ENCODE measurements around the gene PSD4. TPM values are rescaled to one million over a fixed set of nuclear protein-coding genes. Genes with fewer than 3 reads are reported as not detected.

PSD4 gene
- total RNA-seq, 1 experiment from 2014 or later = 1.0 TPM

DNA sequence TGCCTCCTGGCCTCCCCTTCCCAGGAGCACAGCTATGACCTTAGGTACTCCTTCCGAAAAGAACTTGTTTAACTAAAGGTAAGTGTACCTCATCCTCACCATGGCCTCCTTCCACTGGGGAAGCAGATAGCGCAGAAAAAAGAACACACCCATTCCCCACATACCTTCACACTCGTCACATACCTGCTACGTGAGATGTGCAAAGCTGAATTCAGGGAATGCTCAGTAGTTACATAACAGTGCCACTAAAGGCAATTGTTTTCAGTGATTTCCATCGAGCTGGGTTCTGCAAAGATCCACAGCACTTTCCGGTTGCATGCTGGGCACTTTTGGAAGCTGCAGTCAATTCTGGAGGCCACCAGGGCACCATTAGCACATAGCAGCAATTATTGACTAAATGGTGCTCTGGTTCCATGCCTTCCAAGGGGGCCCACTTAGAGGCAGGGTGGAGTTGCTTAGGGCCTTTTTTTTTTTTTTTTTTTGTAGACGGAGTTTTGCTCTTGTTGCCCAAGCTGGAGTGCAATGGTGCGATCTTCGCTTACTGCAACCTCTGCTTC, 63.9 kb downstream of the PSD4 start:
- Histone ChIP-seq H3K27me3 (ENCODE audit: insufficient read depth, low read length) (no peaks in the 10 kb centered on the region), H3K79me2 (ENCODE audit: insufficient read depth, low read length) (no peaks in the 10 kb centered on the region), H3K23me2 (ENCODE audit: insufficient read length, low read depth, low read length, poor library complexity, severe bottlenecking) (no peaks in the 10 kb centered on the region), H3K18ac (ENCODE audit: insufficient read length, low read depth, low read length) (no peak overlapping the region), H4K91ac (ENCODE audit: insufficient read length, low read depth, low read length) (no peak overlapping the region), H4K8ac (replicated peaks; ENCODE audit: insufficient read length, low read depth, low read length) (no peak overlapping the region), H3K4me1 (ENCODE audit: insufficient read depth, low read length) (no peaks in the 10 kb centered on the region; the same call in 1 of the 2 replicates), H3T11ph (ENCODE audit: low read length) (no peak overlapping the region), H2BK12ac (ENCODE audit: insufficient read length, low read depth, low read length) (no peak overlapping the region), H3K4me2 (ENCODE audit: insufficient read depth, insufficient read length, low read length) (no peak overlapping the region), H2BK20ac (ENCODE audit: low read depth, low read length, poor library complexity, severe bottlenecking) (no peak overlapping the region), H2BK5ac (ENCODE audit: insufficient read length, low read length) (no peak overlapping the region), H2BK15ac (ENCODE audit: low read depth, low read length) (no peak overlapping the region), H3K56ac (ENCODE audit: insufficient read length, low read depth, low read length) (no peak overlapping the region), H3K9me3 (ENCODE audit: control insufficient read depth, low read depth, low read length) (no peaks in the 10 kb centered on the region), H3K9ac (ENCODE audit: extremely low read depth, insufficient read length, low read length) (no peak overlapping the region), H4K20me1 (ENCODE audit: control insufficient read depth, insufficient read depth, insufficient read length) (no peaks in the 10 kb centered on the region), H2AK5ac (ENCODE audit: insufficient read length, low read length) (no peak overlapping the region), H3K27ac (ENCODE audit: insufficient read length, low read depth, low read length) (no peak overlapping the region), H2BK120ac (ENCODE audit: low read depth, low read length, poor library complexity, severe bottlenecking) (no peak overlapping the region), H4K5ac (ENCODE audit: insufficient read length, low read depth, low read length) (no peak overlapping the region), H3K14ac (ENCODE audit: insufficient read depth, low read length) (no peak overlapping the region), H2AFZ (ENCODE audit: low read length) (no peak overlapping the region), H3K79me1 (ENCODE audit: insufficient read depth, low read depth, low read length, poor library complexity, severe bottlenecking) (no peaks in the 10 kb centered on the region), H3K23ac (ENCODE audit: insufficient read length, low read depth, low read length) (no peak overlapping the region), H3K4ac (ENCODE audit: low read depth, low read length) (no peak overlapping the region)
- no peak overlapping the region for H3K4me3 Mint-ChIP-seq
- H3K36me3 Mint-ChIP-seq (ENCODE audit: insufficient read depth in 1 of 3, low read depth in 3 of 3) = peaks cover 0 to 12% (median 3%) of the 10 kb centered on the region in 3 experiments; a peak in 3 of 7 replicates
- peaks cover 6% of the 10 kb centered on the region for H3K27me3 Mint-ChIP-seq (ENCODE audit: low read depth)
- H3K27ac Mint-ChIP-seq = no peak overlapping the region; a peak in 1 of 7 replicates
- TF ChIP-seq, protein P1, sequence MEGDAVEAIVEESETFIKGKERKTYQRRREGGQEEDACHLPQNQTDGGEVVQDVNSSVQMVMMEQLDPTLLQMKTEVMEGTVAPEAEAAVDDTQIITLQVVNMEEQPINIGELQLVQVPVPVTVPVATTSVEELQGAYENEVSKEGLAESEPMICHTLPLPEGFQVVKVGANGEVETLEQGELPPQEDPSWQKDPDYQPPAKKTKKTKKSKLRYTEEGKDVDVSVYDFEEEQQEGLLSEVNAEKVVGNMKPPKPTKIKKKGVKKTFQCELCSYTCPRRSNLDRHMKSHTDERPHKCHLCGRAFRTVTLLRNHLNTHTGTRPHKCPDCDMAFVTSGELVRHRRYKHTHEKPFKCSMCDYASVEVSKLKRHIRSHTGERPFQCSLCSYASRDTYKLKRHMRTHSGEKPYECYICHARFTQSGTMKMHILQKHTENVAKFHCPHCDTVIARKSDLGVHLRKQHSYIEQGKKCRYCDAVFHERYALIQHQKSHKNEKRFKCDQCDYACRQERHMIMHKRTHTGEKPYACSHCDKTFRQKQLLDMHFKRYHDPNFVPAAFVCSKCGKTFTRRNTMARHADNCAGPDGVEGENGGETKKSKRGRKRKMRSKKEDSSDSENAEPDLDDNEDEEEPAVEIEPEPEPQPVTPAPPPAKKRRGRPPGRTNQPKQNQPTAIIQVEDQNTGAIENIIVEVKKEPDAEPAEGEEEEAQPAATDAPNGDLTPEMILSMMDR (conservative IDR thresholded peaks at IDR 0.05) = no peak
- WGBS (ENCODE audit: extremely low coverage, insufficient read length, low lambda C conversion rate) = no CpG with 5 or more reads among the region's 9 CpGs
- DNase-seq = no peak
- H3K9me3 Mint-ChIP-seq = peaks cover 13% of the 10 kb centered on the region in 2 experiments; a peak in 3 of 5 replicates
- H3K4me1 Mint-ChIP-seq = peaks cover 0 to 4% of the 10 kb centered on the region in 2 experiments; a peak in 3 of 4 replicates
